ENCODE measurements around the gene PTPRT. TPM values are rescaled to one million over a fixed set of nuclear protein-coding genes. Genes with fewer than 3 reads are reported as not detected.

PTPRT gene
- total and polyA plus RNA-seq, 12 donors: 0.04 to 0.53 (median 0.22) TPM; not detected in 1

GRCh38 chr20:43011491-43011890 is 178.2 kb downstream of the PTPRT start:
- Histone ChIP-seq H3K36me3 (no peaks in the 10 kb centered on the region), H3K27me3 (peaks cover 0 to 5% (median 0%) of the 10 kb centered on the region in 7 donors), H3K4me1 (no peaks in the 10 kb centered on the region), H3K9me3 (no peaks in the 10 kb centered on the region), H3K27ac (no peak overlapping the region), H3K4me3 (no peak overlapping the region)
- ATAC-seq (no peak), DNase-seq (no peak)
- intact Hi-C loops (cut with DNase I): no loop called here
- 80 to 85% methylated on average over 3 of the region's 3 CpGs for WGBS, 2 donors
- TF ChIP-seq, protein P1, sequence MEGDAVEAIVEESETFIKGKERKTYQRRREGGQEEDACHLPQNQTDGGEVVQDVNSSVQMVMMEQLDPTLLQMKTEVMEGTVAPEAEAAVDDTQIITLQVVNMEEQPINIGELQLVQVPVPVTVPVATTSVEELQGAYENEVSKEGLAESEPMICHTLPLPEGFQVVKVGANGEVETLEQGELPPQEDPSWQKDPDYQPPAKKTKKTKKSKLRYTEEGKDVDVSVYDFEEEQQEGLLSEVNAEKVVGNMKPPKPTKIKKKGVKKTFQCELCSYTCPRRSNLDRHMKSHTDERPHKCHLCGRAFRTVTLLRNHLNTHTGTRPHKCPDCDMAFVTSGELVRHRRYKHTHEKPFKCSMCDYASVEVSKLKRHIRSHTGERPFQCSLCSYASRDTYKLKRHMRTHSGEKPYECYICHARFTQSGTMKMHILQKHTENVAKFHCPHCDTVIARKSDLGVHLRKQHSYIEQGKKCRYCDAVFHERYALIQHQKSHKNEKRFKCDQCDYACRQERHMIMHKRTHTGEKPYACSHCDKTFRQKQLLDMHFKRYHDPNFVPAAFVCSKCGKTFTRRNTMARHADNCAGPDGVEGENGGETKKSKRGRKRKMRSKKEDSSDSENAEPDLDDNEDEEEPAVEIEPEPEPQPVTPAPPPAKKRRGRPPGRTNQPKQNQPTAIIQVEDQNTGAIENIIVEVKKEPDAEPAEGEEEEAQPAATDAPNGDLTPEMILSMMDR (IDR thresholded peaks at IDR 0.05): no peak

GRCh38 chr20:43009532-43009931 is 180.2 kb downstream of the PTPRT start:
- ATAC-seq (no peak), DNase-seq (no peak)
- no peaks in the 10 kb centered on the region for H3K36me3 ChIP-seq
- no peaks in the 10 kb centered on the region for H3K9me3 ChIP-seq
- intact Hi-C loops (cut with DNase I): loop anchor here in 1 of 10 donors (10.0 kb wide), 1 partner anchor 55 kb away; no protein-coding TSS in a partner anchor
- H3K4me1 ChIP-seq: no peaks in the 10 kb centered on the region
- peaks cover 0 to 5% (median 0%) of the 10 kb centered on the region in 7 donors for H3K27me3 ChIP-seq
- WGBS, 2 donors: 91 to 95% methylated on average over 8 of the region's 8 CpGs
- TF ChIP-seq, protein P1 (IDR thresholded peaks at IDR 0.05): no peak
- H3K4me3 ChIP-seq: no peak overlapping the region
- no peak overlapping the region for H3K27ac ChIP-seq

GRCh38 chr20:43007525-43007924 is 182.2 kb downstream of the PTPRT start:
- intact Hi-C loops (cut with DNase I): loop anchor here in 1 of 10 donors (10.0 kb wide), 1 partner anchor 57 kb away; no protein-coding TSS in a partner anchor
- no peak for ATAC-seq
- no peak overlapping the region for H3K4me3 ChIP-seq
- H3K27ac ChIP-seq: no peak overlapping the region
- peaks cover 0 to 5% (median 0%) of the 10 kb centered on the region in 7 donors for H3K27me3 ChIP-seq
- H3K4me1 ChIP-seq: no peaks in the 10 kb centered on the region
- TF ChIP-seq, protein P1 (IDR thresholded peaks at IDR 0.05): no peak
- no peak for DNase-seq
- H3K36me3 ChIP-seq: no peaks in the 10 kb centered on the region
- no peaks in the 10 kb centered on the region for H3K9me3 ChIP-seq
- 71 to 74% methylated on average over 5 of the region's 5 CpGs for WGBS, 2 donors

DNA sequence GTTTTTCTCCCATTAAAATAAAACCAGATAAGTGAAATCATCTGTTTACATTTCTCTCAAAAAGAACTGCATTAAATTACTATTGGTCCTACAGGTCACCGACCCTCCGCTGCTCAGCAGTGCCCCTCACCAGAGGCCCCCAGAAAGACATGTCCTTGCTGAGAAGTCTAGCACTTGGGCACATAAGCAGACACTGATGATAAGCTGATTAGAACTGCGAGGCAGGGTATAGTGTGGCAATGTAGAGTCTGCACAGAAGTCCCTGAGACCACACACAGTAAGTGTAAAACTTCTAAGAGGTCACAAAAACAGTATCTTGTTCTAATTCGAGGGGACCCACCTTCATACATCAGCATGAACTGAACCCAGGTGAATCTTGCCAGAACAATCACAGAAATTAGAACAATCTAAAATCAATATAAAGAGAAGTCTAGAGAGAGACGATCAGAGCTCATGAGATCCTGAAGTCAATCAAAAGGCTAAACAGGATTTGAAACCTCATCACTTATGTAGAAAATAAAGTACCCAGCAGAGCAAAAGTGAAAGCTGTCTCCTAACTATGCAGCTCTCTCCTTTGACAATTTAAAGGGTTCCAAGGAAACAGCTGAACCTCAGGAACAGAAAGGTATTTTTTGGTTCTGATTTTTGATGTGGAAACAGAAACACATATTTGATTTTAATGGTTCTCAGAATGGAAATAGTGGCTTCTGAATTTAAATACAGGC is 182.9 kb downstream of the PTPRT start:
- 51% methylated on average over 5 of the region's 5 CpGs for WGBS, 2 donors
- H3K4me1 ChIP-seq: no peaks in the 10 kb centered on the region

More for the DNA sequence above, 182.9 kb downstream of the PTPRT start:
- intact Hi-C loops (cut with DNase I): loop anchor here in 1 of 10 donors (10.0 kb wide), 1 partner anchor 58 kb away; no protein-coding TSS in a partner anchor
- no peak overlapping the region for H3K4me3 ChIP-seq
- ATAC-seq (no peak), DNase-seq (no peak)
- TF ChIP-seq, protein P1 (IDR thresholded peaks at IDR 0.05): no peak
- no peak overlapping the region for H3K27ac ChIP-seq
- peaks cover 0 to 5% (median 0%) of the 10 kb centered on the region in 7 donors for H3K27me3 ChIP-seq
- no peaks in the 10 kb centered on the region for H3K36me3 ChIP-seq
- H3K9me3 ChIP-seq: no peaks in the 10 kb centered on the region

Measured in heart right ventricle (tissue), 16 donors.